Thoracic aorta (tissue), 2 donors: ENCODE data around the gene ANKRD34C. TPM values are rescaled to one million over a fixed set of nuclear protein-coding genes. Genes with fewer than 3 reads are reported as not detected.

Experiments
- ATAC-seq: fragments of 150-250 bp; one replicate; pipeline ENCODE4 v1.8.0; 2017; ENCODE audit warnings: low read depth; ENCODE audit not compliant: insufficient number of reproducible peaks, low FRiP score
- DNase-seq: peaks from one replicate; pipeline ENCODE4 v3.0.0-alpha.2; 2020; ENCODE audit warnings: low spot score
- H3K27ac ChIP-seq, 2 donors: fragments of 200-600 bp; sonication (generic); 1 replicate in 1 of 2; 2 replicates in 1 of 2; pipeline ENCODE4 v1.5.1; 2016; ENCODE audit warnings: mild to moderate bottlenecking in 2 of 2, moderate library complexity in 2 of 2
- H3K27me3 ChIP-seq: fragments of 200-600 bp; sonication (generic); replicated peaks from 2 replicates; pipeline ENCODE4 v1.6.0; 2016; ENCODE audit warnings: mild to moderate bottlenecking; ENCODE audit not compliant: insufficient read depth
- H3K36me3 ChIP-seq: fragments of 200-600 bp; sonication (generic); one replicate; pipeline ENCODE4 v1.5.1; 2016
- H3K4me1 ChIP-seq, 2 donors: fragments of 200-600 bp; sonication (generic); 1 replicate in 1 of 2; 2 replicates in 1 of 2; pipeline versions ENCODE4 v1.5.1 to v1.6.0; 2016; ENCODE audit warnings: low read depth in 2 of 2, mild to moderate bottlenecking in 1 of 2; ENCODE audit not compliant: control insufficient read depth in 1 of 2
- H3K4me3 ChIP-seq: fragments of 200-600 bp; sonication (generic); 2 replicates; pipeline ENCODE4 v1.5.1; 2016; ENCODE audit warnings: mild to moderate bottlenecking
- H3K9me3 ChIP-seq: fragments of 200-600 bp; sonication (generic); 2 replicates; pipeline ENCODE4 v1.5.1; 2016
- CTCF ChIP-seq: fragments of 200-600 bp; sonication (generic); IDR thresholded peaks from one replicate; pipeline ENCODE4 v1.5.1; 2019; ENCODE audit warnings: antibody characterized with exemption
- total RNA-seq, 2 donors: library from RNA; depleted of rRNA; stranded (reverse); fragments of >200 nt; gene quantifications; one replicate each; pipeline versions ENCODE4 v1.1.0 to v1.2.3, GENCODE V29; 2016

Gene ANKRD34C
- not detected for total RNA-seq

GRCh38 chr15:79282371-79283251 is at the start of gene ANKRD34C:
TSS of gene ANKRD34C (plus strand) at chr15:79282722. CDS start at chr15:79293285, 10,563 bp downstream.
- H3K4me3 ChIP-seq: no peak within 1 kb of the TSS
- no peaks in the 10 kb centered on the region for H3K36me3 ChIP-seq
- no peaks in the 10 kb centered on the region for H3K27me3 ChIP-seq
- H3K9me3 ChIP-seq: no peaks in the 10 kb centered on the region
- no peak for ATAC-seq
- no peak within 1 kb of the TSS for H3K27ac ChIP-seq
- TF ChIP-seq CTCF: no peak
- no peaks in the 10 kb centered on the region for H3K4me1 ChIP-seq
- DNase-seq: no peak

GRCh38 chr15:79233236-79233635 is 49.3 kb upstream of the ANKRD34C start:
- H3K36me3 ChIP-seq: no peaks in the 10 kb centered on the region
- TF ChIP-seq CTCF: no peak
- no peak for ATAC-seq
- no peak overlapping the region for H3K27ac ChIP-seq
- peaks cover 13% of the 10 kb centered on the region for H3K9me3 ChIP-seq
- no peaks in the 10 kb centered on the region for H3K4me1 ChIP-seq
- no peaks in the 10 kb centered on the region for H3K27me3 ChIP-seq
- DNase-seq: no peak
- no peak overlapping the region for H3K4me3 ChIP-seq

DNA sequence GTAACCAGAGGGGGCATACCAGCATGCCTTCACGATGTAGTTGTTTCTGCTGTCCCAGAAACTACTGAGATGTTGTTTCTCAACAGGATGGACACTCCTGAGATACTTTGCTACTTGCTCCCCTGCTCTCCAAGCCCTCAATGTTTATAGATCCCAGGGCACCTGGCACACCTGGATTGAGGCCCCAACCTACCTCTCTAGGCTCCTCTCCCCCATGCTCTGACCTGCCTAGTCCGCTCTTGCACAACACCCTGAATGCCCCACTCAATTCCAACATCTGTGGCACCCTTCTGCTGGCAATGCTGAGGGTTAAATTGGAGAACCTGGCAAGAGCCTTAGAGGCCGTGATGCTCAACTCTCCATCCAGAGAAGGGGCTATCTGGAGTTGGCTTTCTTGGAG is 42.5 kb upstream of the ANKRD34C start:
- Histone ChIP-seq H3K27me3 (no peaks in the 10 kb centered on the region), H3K36me3 (no peaks in the 10 kb centered on the region), H3K4me3 (no peak overlapping the region), H3K4me1 (no peaks in the 10 kb centered on the region), H3K9me3 (no peaks in the 10 kb centered on the region), H3K27ac (no peak overlapping the region)
- ATAC-seq (no peak), DNase-seq (no peak)
- TF ChIP-seq CTCF: no peak

DNA sequence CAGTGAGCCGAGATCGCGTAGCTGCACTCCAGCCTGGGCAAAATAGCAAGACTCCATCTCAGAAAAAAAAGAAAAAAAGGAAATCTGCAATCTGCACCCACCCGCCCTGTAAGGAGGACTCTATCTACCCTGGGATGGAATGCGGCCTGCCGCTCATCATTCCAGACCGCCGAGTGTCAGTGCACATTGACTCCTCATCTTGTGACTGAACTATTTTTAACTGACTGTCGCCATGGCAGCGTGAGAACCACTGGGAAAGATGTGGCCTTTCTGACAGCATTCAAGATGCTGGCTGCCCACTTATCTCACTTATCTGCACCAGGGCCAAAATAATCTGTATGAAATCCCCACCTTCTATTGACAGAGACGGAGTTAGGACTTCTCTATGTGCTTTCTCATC is 38.8 kb upstream of the ANKRD34C start:
- DNase-seq (no peak), ATAC-seq (no peak)
- no peak for TF ChIP-seq CTCF
- no peaks in the 10 kb centered on the region for H3K36me3 ChIP-seq
- H3K9me3 ChIP-seq: no peaks in the 10 kb centered on the region
- H3K27ac ChIP-seq: no peak overlapping the region
- no peaks in the 10 kb centered on the region for H3K27me3 ChIP-seq
- H3K4me1 ChIP-seq: no peaks in the 10 kb centered on the region
- H3K4me3 ChIP-seq: no peak overlapping the region

DNA sequence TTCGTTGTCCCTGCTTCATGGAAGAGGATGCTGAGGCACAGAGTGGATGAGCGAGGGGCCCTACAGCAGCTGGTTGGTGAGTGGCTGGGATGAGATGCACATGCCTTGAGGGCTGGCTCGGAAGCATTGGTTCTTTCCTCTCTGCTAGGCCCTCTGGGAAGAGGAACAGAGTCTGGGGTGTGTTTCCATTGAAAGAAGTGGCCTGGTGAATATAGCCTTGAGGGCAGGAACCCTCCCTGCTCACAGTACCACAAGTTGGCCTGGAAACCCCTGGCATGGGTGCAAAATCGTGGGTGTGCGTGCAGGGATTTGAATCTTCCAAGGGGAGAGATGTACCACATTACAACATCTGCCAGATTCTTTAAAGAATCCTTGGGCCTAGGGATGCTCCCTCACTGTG is 37.6 kb upstream of the ANKRD34C start:
- DNase-seq (no peak), ATAC-seq (no peak)
- Histone ChIP-seq H3K27me3 (no peaks in the 10 kb centered on the region), H3K27ac (no peak overlapping the region), H3K4me1 (no peaks in the 10 kb centered on the region), H3K9me3 (no peaks in the 10 kb centered on the region), H3K36me3 (no peaks in the 10 kb centered on the region), H3K4me3 (no peak overlapping the region)
- TF ChIP-seq CTCF: no peak
